ENCODE measurements around the gene NECTIN1. TPM values are rescaled to one million over a fixed set of nuclear protein-coding genes. Genes with fewer than 3 reads are reported as not detected.

NECTIN1 gene
- total and polyA plus RNA-seq, 5 donors, result 5.2 to 14.5 (median 8.1) TPM

- Histone ChIP-seq H3K27me3 (ENCODE audit: control insufficient read depth, insufficient read depth) (no peaks in the 10 kb centered on the region), H3K27ac (ENCODE audit: low read length) (no peak overlapping the region), H3K4me3 (ENCODE audit: low read length) (no peak overlapping the region), H3K9me3 (ENCODE audit: control insufficient read depth, low read length) (no peaks in the 10 kb centered on the region), H3K4me1 (ENCODE audit: control insufficient read depth, insufficient read depth, low read length) (no peaks in the 10 kb centered on the region)
- WGBS, result 87% methylated on average over 9 of the region's 9 CpGs
- intact Hi-C loops (cut with DNase I), result loop anchor here (10.0 kb wide), 2 partner anchors 351 to 451 kb away; no protein-coding TSS in a partner anchor
- no peak for DNase-seq
- no peak for ATAC-seq
Observed at GRCh38 chr11:119664063-119664572, 64.9 kb downstream of the NECTIN1 start.

GRCh38 chr11:119663279-119663678 lies 65.7 kb downstream of the NECTIN1 start:
- H3K27ac ChIP-seq (ENCODE audit: low read length), result no peak overlapping the region
- ATAC-seq (no peak), DNase-seq (no peak)
- no peaks in the 10 kb centered on the region for H3K27me3 ChIP-seq (ENCODE audit: control insufficient read depth, insufficient read depth)
- WGBS, result 68% methylated on average over 4 of the region's 4 CpGs
- no peaks in the 10 kb centered on the region for H3K9me3 ChIP-seq (ENCODE audit: control insufficient read depth, low read length)
- intact Hi-C loops (cut with DNase I), result loop anchor here (10.0 kb wide), 2 partner anchors 352 to 452 kb away; no protein-coding TSS in a partner anchor
- H3K4me1 ChIP-seq (ENCODE audit: control insufficient read depth, insufficient read depth, low read length), result no peaks in the 10 kb centered on the region
- H3K4me3 ChIP-seq (ENCODE audit: low read length), result no peak overlapping the region

- H3K4me1 ChIP-seq (ENCODE audit: control insufficient read depth, insufficient read depth, low read length), result no peaks in the 10 kb centered on the region
- intact Hi-C loops (cut with DNase I), result loop anchor here (10.0 kb wide), 2 partner anchors 354 to 454 kb away; no protein-coding TSS in a partner anchor
- H3K27me3 ChIP-seq (ENCODE audit: control insufficient read depth, insufficient read depth), result no peaks in the 10 kb centered on the region
- DNase-seq (no peak), ATAC-seq (no peak)
- no peaks in the 10 kb centered on the region for H3K9me3 ChIP-seq (ENCODE audit: control insufficient read depth, low read length)
- no peak overlapping the region for H3K4me3 ChIP-seq (ENCODE audit: low read length)
- 68% methylated on average over 4 of the region's 4 CpGs for WGBS
- H3K27ac ChIP-seq (ENCODE audit: low read length), result no peak overlapping the region
Observed at GRCh38 chr11:119661226-119661625, 67.8 kb downstream of the NECTIN1 start.

- Histone ChIP-seq H3K4me1 (ENCODE audit: control insufficient read depth, insufficient read depth, low read length) (no peaks in the 10 kb centered on the region), H3K4me3 (ENCODE audit: low read length) (no peak overlapping the region), H3K27ac (ENCODE audit: low read length) (no peak overlapping the region), H3K27me3 (ENCODE audit: control insufficient read depth, insufficient read depth) (no peaks in the 10 kb centered on the region), H3K9me3 (ENCODE audit: control insufficient read depth, low read length) (no peaks in the 10 kb centered on the region)
- no peak for ATAC-seq
- intact Hi-C loops (cut with DNase I), result loop anchor here (10.0 kb wide), 2 partner anchors 355 to 455 kb away; no protein-coding TSS in a partner anchor
- DNase-seq, result no peak
- WGBS, result 56% methylated on average over 17 of the region's 17 CpGs
Observed at GRCh38 chr11:119659971-119660723, 68.9 kb downstream of the NECTIN1 start.

GRCh38 chr11:119652907-119653659 lies 75.9 kb downstream of the NECTIN1 start:
- intact Hi-C loops (cut with DNase I), result no loop called here
- no peaks in the 10 kb centered on the region for H3K27me3 ChIP-seq (ENCODE audit: control insufficient read depth, insufficient read depth)
- H3K27ac ChIP-seq (ENCODE audit: low read length), result no peak overlapping the region
- 86% methylated on average over 22 of the region's 22 CpGs for WGBS
- no peak overlapping the region for H3K4me3 ChIP-seq (ENCODE audit: low read length)
- DNase-seq, result no peak
- H3K4me1 ChIP-seq (ENCODE audit: control insufficient read depth, insufficient read depth, low read length), result no peaks in the 10 kb centered on the region
- H3K9me3 ChIP-seq (ENCODE audit: control insufficient read depth, low read length), result no peaks in the 10 kb centered on the region
- peak in 1 of 2 donors; percentile 36 for ATAC-seq

- Histone ChIP-seq H3K4me1 (ENCODE audit: control insufficient read depth, insufficient read depth, low read length) (no peaks in the 10 kb centered on the region), H3K27me3 (ENCODE audit: control insufficient read depth, insufficient read depth) (no peaks in the 10 kb centered on the region), H3K9me3 (ENCODE audit: control insufficient read depth, low read length) (no peaks in the 10 kb centered on the region), H3K27ac (ENCODE audit: low read length) (no peak overlapping the region), H3K4me3 (ENCODE audit: low read length) (no peak overlapping the region)
- WGBS, result 66% methylated on average over 12 of the region's 12 CpGs
- intact Hi-C loops (cut with DNase I), result no loop called here
- no peak for DNase-seq
- ATAC-seq, result peak; percentile 43 to 56
Observed at GRCh38 chr11:119651802-119652584, 77.0 kb downstream of the NECTIN1 start.

- H3K27ac ChIP-seq (ENCODE audit: low read length), result no peak overlapping the region
- H3K4me1 ChIP-seq (ENCODE audit: control insufficient read depth, insufficient read depth, low read length), result no peaks in the 10 kb centered on the region
- intact Hi-C loops (cut with DNase I), result no loop called here
- no peak overlapping the region for H3K4me3 ChIP-seq (ENCODE audit: low read length)
- no peaks in the 10 kb centered on the region for H3K27me3 ChIP-seq (ENCODE audit: control insufficient read depth, insufficient read depth)
- ATAC-seq (no peak), DNase-seq (no peak)
- H3K9me3 ChIP-seq (ENCODE audit: control insufficient read depth, low read length), result no peaks in the 10 kb centered on the region
- WGBS, result 61% methylated on average over 6 of the region's 6 CpGs
Observed at GRCh38 chr11:119650251-119650650, 78.7 kb downstream of the NECTIN1 start.

GRCh38 chr11:119647254-119647653 lies 81.7 kb downstream of the NECTIN1 start:
- WGBS, result 56% methylated on average over 3 of the region's 3 CpGs
- ATAC-seq (no peak), DNase-seq (no peak)
- H3K9me3 ChIP-seq (ENCODE audit: control insufficient read depth, low read length), result no peaks in the 10 kb centered on the region
- intact Hi-C loops (cut with DNase I), result no loop called here
- no peaks in the 10 kb centered on the region for H3K4me1 ChIP-seq (ENCODE audit: control insufficient read depth, insufficient read depth, low read length)
- H3K4me3 ChIP-seq (ENCODE audit: low read length), result no peak overlapping the region
- H3K27ac ChIP-seq (ENCODE audit: low read length), result no peak overlapping the region
- no peaks in the 10 kb centered on the region for H3K27me3 ChIP-seq (ENCODE audit: control insufficient read depth, insufficient read depth)

GRCh38 chr11:119645018-119645417 lies 84.0 kb downstream of the NECTIN1 start:
- intact Hi-C loops (cut with DNase I), result no loop called here
- WGBS, result 71% methylated on average over 5 of the region's 5 CpGs
- Histone ChIP-seq H3K27ac (ENCODE audit: low read length) (no peak overlapping the region), H3K4me1 (ENCODE audit: control insufficient read depth, insufficient read depth, low read length) (no peaks in the 10 kb centered on the region), H3K27me3 (ENCODE audit: control insufficient read depth, insufficient read depth) (no peaks in the 10 kb centered on the region), H3K4me3 (ENCODE audit: low read length) (no peak overlapping the region), H3K9me3 (ENCODE audit: control insufficient read depth, low read length) (no peaks in the 10 kb centered on the region)
- DNase-seq (no peak), ATAC-seq (no peak)

GRCh38 chr11:119644502-119644901 lies 84.5 kb downstream of the NECTIN1 start:
- intact Hi-C loops (cut with DNase I), result no loop called here
- H3K9me3 ChIP-seq (ENCODE audit: control insufficient read depth, low read length), result no peaks in the 10 kb centered on the region
- no peak for DNase-seq
- H3K27ac ChIP-seq (ENCODE audit: low read length), result no peak overlapping the region
- H3K4me3 ChIP-seq (ENCODE audit: low read length), result no peak overlapping the region
- H3K27me3 ChIP-seq (ENCODE audit: control insufficient read depth, insufficient read depth), result no peaks in the 10 kb centered on the region
- no peaks in the 10 kb centered on the region for H3K4me1 ChIP-seq (ENCODE audit: control insufficient read depth, insufficient read depth, low read length)
- 90% methylated on average over 7 of the region's 7 CpGs for WGBS
- ATAC-seq, result no peak
